ENCODE data around the gene GNAO1.

The GNAO1 gene

DNA sequence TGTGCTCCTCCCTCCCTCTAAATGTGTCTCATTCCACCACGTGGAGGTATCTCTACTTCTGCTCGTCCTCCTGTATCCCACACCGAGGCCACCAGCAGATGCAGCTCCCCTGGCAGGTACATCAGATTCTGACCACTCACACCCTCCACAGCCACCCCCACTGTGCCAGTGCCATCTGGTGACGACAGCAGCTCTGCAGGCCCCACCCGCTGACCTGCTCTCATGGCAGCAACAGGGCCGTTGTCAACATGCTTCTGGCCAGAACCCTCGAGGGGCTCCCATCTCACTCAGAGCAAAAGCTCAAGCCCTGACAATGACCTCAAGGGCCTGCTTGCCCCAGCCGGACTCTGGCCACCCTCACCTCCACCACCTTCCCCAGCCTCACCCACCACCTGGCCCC, 140.6 kb downstream of the GNAO1 start:
- Histone ChIP-seq H3K27ac (replicated peaks) (no peak overlapping the region), H3K27me3 (ENCODE audit: insufficient read depth, poor library complexity, severe bottlenecking) (no peaks in the 10 kb centered on the region), H3K4me3 (replicated peaks; ENCODE audit: insufficient read depth, low read length) (no peak overlapping the region)
- DNase-seq (ENCODE audit: low read depth in 1 of 2, low spot score in 1 of 2): no peak
- no peak for TF ChIP-seq SPI1 (IDR thresholded peaks at IDR 0.05; ENCODE audit: borderline replicate concordance, low read depth)
- TF ChIP-seq REST (IDR thresholded peaks at IDR 0.05; ENCODE audit: insufficient replicate concordance, low read depth): no peak
- no peak for TF ChIP-seq POLR2AphosphoS5 (IDR thresholded peaks at IDR 0.05; ENCODE audit: low read depth)
- TF ChIP-seq GABPA (IDR thresholded peaks at IDR 0.05; ENCODE audit: low read depth): no peak
- no peak for TF ChIP-seq CTCF (IDR thresholded peaks at IDR 0.05; ENCODE audit: insufficient read depth, low read length)

DNA sequence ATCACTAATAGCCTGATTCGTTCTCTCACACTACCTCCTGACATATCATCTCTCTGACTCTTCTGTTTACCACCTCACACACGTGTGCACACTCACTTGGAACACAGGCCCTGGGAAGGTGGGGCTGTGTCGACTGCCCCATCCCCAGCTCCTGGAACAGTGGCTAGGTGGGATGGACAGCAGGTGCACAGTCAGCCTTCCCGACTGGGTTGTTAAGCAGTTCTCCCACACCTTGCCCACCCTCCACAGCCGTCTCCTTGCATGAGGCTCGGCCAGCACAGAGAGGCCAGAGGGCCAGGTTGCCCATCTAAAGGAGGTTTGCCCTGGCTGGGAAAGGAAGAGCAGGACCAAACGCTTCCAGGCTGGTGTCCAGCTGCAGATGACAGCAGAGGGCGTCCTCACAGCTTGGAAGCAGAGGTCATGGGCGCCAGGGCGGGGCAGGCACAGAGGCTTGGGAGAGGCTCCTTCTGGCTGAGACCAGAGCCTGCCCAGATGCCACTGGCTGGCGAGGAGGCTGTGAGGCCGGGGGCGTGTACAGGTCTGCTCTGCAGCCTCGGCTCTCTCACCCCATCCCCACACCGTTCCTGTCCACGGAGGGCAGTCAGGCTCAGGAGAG, 141.3 kb downstream of the GNAO1 start:
- DNase-seq (ENCODE audit: low read depth in 1 of 2, low spot score in 1 of 2): no peak
- no peak overlapping the region for H3K4me3 ChIP-seq (replicated peaks; ENCODE audit: insufficient read depth, low read length)
- H3K27ac ChIP-seq (replicated peaks): no peak overlapping the region
- TF ChIP-seq CTCF (IDR thresholded peaks at IDR 0.05; ENCODE audit: insufficient read depth, low read length) (no peak), POLR2AphosphoS5 (IDR thresholded peaks at IDR 0.05; ENCODE audit: low read depth) (no peak), SPI1 (IDR thresholded peaks at IDR 0.05; ENCODE audit: borderline replicate concordance, low read depth) (no peak), GABPA (IDR thresholded peaks at IDR 0.05; ENCODE audit: low read depth) (no peak), REST (IDR thresholded peaks at IDR 0.05; ENCODE audit: insufficient replicate concordance, low read depth) (no peak)
- no peaks in the 10 kb centered on the region for H3K27me3 ChIP-seq (ENCODE audit: insufficient read depth, poor library complexity, severe bottlenecking)

GRCh38 chr16:56334761-56335160, 143.5 kb downstream of the GNAO1 start:
- TF ChIP-seq SPI1 (IDR thresholded peaks at IDR 0.05; ENCODE audit: borderline replicate concordance, low read depth) (no peak), CTCF (IDR thresholded peaks at IDR 0.05; ENCODE audit: insufficient read depth, low read length) (no peak), POLR2AphosphoS5 (IDR thresholded peaks at IDR 0.05; ENCODE audit: low read depth) (no peak), REST (IDR thresholded peaks at IDR 0.05; ENCODE audit: insufficient replicate concordance, low read depth) (no peak), GABPA (IDR thresholded peaks at IDR 0.05; ENCODE audit: low read depth) (no peak)
- H3K4me3 ChIP-seq (replicated peaks; ENCODE audit: insufficient read depth, low read length): no peak overlapping the region
- H3K27me3 ChIP-seq (ENCODE audit: insufficient read depth, poor library complexity, severe bottlenecking): no peaks in the 10 kb centered on the region
- DNase-seq (ENCODE audit: low read depth in 1 of 2, low spot score in 1 of 2): no peak
- H3K27ac ChIP-seq (replicated peaks): no peak overlapping the region
